MM.1S (cell line): ENCODE results near the gene GALNS.

ENCODE experiments used
- DNase-seq: peaks from one replicate; pipeline ENCODE4 v3.0.0-alpha.2; 2015
- H2AFZ ChIP-seq: fragments of 300-600 bp; sonication (generic); 2 replicates; pipeline ENCODE4 v1.6.0; 2016; ENCODE audit warnings: antibody characterized with exemption, low read length
- H3F3A ChIP-seq: fragments of 300-600 bp; sonication (generic); 2 replicates; pipeline ENCODE4 v1.6.1; 2016; ENCODE audit warnings: mild to moderate bottlenecking, antibody characterized with exemption, low read length, moderate library complexity, mixed read lengths; ENCODE audit not compliant: insufficient read depth
- H3K27ac ChIP-seq: fragments of 300-600 bp; sonication (generic); 2 replicates; pipeline ENCODE4 v1.5.1; 2016; ENCODE audit warnings: mild to moderate bottlenecking, low read length
- H3K27me3 ChIP-seq: fragments of 300-600 bp; sonication (generic); replicated peaks from 2 replicates; pipeline ENCODE4 v1.6.0; 2016; ENCODE audit warnings: low read length; ENCODE audit not compliant: insufficient read depth
- H3K36me3 ChIP-seq: fragments of 300-600 bp; sonication (generic); replicated peaks from 2 replicates; pipeline ENCODE4 v1.6.1; 2016; ENCODE audit warnings: mild to moderate bottlenecking, low read length, mixed read lengths; ENCODE audit not compliant: insufficient read depth
- H3K4me1 ChIP-seq: fragments of 300-600 bp; sonication (generic); 2 replicates; pipeline ENCODE4 v1.6.1; 2016; ENCODE audit warnings: low read length, mixed read lengths
- H3K4me2 ChIP-seq: fragments of 300-600 bp; sonication (generic); 2 replicates; pipeline ENCODE4 v1.6.0; 2016; ENCODE audit warnings: low read depth, low read length
- H3K4me3 ChIP-seq: fragments of 300-600 bp; sonication (generic); 2 replicates; pipeline ENCODE4 v1.5.1; 2016; ENCODE audit warnings: low read length, mixed read lengths
- H3K79me2 ChIP-seq: fragments of 300-600 bp; sonication (generic); 2 replicates; pipeline ENCODE4 v1.6.1; 2016; ENCODE audit warnings: mixed run types, low read length, mixed read lengths
- H3K9ac ChIP-seq: fragments of 300-600 bp; sonication (generic); 2 replicates; pipeline ENCODE4 v1.6.1; 2016; ENCODE audit warnings: low read length, mixed read lengths
- H3K9me2 ChIP-seq: fragments of 300-600 bp; sonication (generic); replicated peaks from 2 replicates; pipeline ENCODE4 v1.6.1; 2016; ENCODE audit warnings: mild to moderate bottlenecking, low read length, mixed read lengths; ENCODE audit not compliant: insufficient read depth
- H3K9me3 ChIP-seq: fragments of 300-600 bp; sonication (generic); replicated peaks from 2 replicates; pipeline ENCODE4 v1.6.1; 2016; ENCODE audit warnings: mild to moderate bottlenecking, low read length, mixed read lengths; ENCODE audit not compliant: insufficient read depth
- H4K20me1 ChIP-seq: fragments of 300-600 bp; sonication (generic); 2 replicates; pipeline ENCODE4 v1.6.1; 2016; ENCODE audit warnings: mild to moderate bottlenecking, low read length, moderate library complexity, mixed read lengths; ENCODE audit not compliant: insufficient read depth
- CTCF ChIP-seq: fragments of 300-600 bp; sonication (generic); IDR thresholded peaks from 2 replicates; pipeline ENCODE4 v1.5.1; 2016; ENCODE audit warnings: antibody characterized with exemption, low read length, mixed read lengths
- EZH2 ChIP-seq: fragments of 300-600 bp; sonication (generic); optimal IDR thresholded peaks from 2 replicates; pipeline ENCODE3; 2017; ENCODE audit warnings: low read depth, mild to moderate bottlenecking, antibody characterized with exemption, low read length, mixed read lengths
- EZH2phosphoT487 ChIP-seq: fragments of 300-600 bp; sonication (generic); IDR thresholded peaks from 2 replicates; pipeline ENCODE4 v1.6.1; 2018; ENCODE audit warnings: antibody characterized with exemption, low read length

Gene GALNS

GRCh38 chr16:88784074-88784855 lies 72.5 kb downstream of the GALNS start:
- H3K79me2 ChIP-seq, result peaks cover 54% of the 10 kb centered on the region
- no peaks in the 10 kb centered on the region for H3K27me3 ChIP-seq
- TF ChIP-seq CTCF, result peak; percentile 38
- no peak for TF ChIP-seq EZH2
- TF ChIP-seq EZH2phosphoT487, result no peak
- peak overlapping the region; percentile 89 for H3K4me2 ChIP-seq
- H3K9me2 ChIP-seq, result no peaks in the 10 kb centered on the region
- H3K4me3 ChIP-seq, result peak overlapping the region; percentile 77
- H4K20me1 ChIP-seq, result no peaks in the 10 kb centered on the region
- DNase-seq, result peak; percentile 35
- peak overlapping the region; percentile 88; the same call in 1 of the 2 replicates for H3K27ac ChIP-seq
- H3K4me1 ChIP-seq, result peaks cover 16% of the 10 kb centered on the region; the same call in 1 of the 2 replicates
- no peak overlapping the region for H2AFZ ChIP-seq
- H3F3A ChIP-seq, result peaks cover 21% of the 10 kb centered on the region
- H3K36me3 ChIP-seq, result no peaks in the 10 kb centered on the region
- peak overlapping the region; percentile 77 for H3K9ac ChIP-seq
- H3K9me3 ChIP-seq, result no peaks in the 10 kb centered on the region

- H3K4me2 ChIP-seq, result peak overlapping the region; percentile 89
- peaks cover 21% of the 10 kb centered on the region for H3F3A ChIP-seq
- H4K20me1 ChIP-seq, result no peaks in the 10 kb centered on the region
- no peak overlapping the region for H2AFZ ChIP-seq
- peak overlapping the region; percentile 88 for H3K27ac ChIP-seq
- peak overlapping the region; percentile 77 for H3K4me3 ChIP-seq
- H3K9ac ChIP-seq, result peak overlapping the region; percentile 77
- peak; percentile 7 for DNase-seq
- peaks cover 62% of the 10 kb centered on the region for H3K79me2 ChIP-seq
- no peaks in the 10 kb centered on the region for H3K27me3 ChIP-seq
- TF ChIP-seq CTCF, result no peak
- TF ChIP-seq EZH2phosphoT487, result no peak
- no peak for TF ChIP-seq EZH2
- H3K9me2 ChIP-seq, result no peaks in the 10 kb centered on the region
- H3K9me3 ChIP-seq, result no peaks in the 10 kb centered on the region
- H3K36me3 ChIP-seq, result no peaks in the 10 kb centered on the region
- peaks cover 16% of the 10 kb centered on the region; the same call in 1 of the 2 replicates for H3K4me1 ChIP-seq
Observed at GRCh38 chr16:88783391-88784073, 73.2 kb downstream of the GALNS start.

GRCh38 chr16:88782454-88783390 lies 74.0 kb downstream of the GALNS start:
- Histone ChIP-seq H3K4me3 (peak overlapping the region; percentile 77), H3K4me1 (peaks cover 16% of the 10 kb centered on the region; the same call in 1 of the 2 replicates), H3F3A (peaks cover 21% of the 10 kb centered on the region), H3K79me2 (peaks cover 70% of the 10 kb centered on the region), H3K9ac (peak overlapping the region; percentile 77), H4K20me1 (no peaks in the 10 kb centered on the region), H3K36me3 (no peaks in the 10 kb centered on the region), H3K9me3 (no peaks in the 10 kb centered on the region), H3K4me2 (peak overlapping the region; percentile 89), H3K27ac (peak overlapping the region; percentile 88; the same call in 1 of the 2 replicates), H2AFZ (no peak overlapping the region), H3K9me2 (no peaks in the 10 kb centered on the region), H3K27me3 (no peaks in the 10 kb centered on the region)
- no peak for DNase-seq
- TF ChIP-seq CTCF, result no peak
- TF ChIP-seq EZH2phosphoT487, result no peak
- TF ChIP-seq EZH2, result no peak
